Measurements from ENCODE around the gene CLCN7. TPM values are rescaled to one million over a fixed set of nuclear protein-coding genes. Genes with fewer than 3 reads are reported as not detected.

The CLCN7 gene
- total and polyA plus RNA-seq, 2 experiments from 2014 or later: 17.4 to 53.8 TPM

- H3K27ac ChIP-seq (ENCODE audit: low read depth): no peak overlapping the region
- Mint-ChIP-seq H3K4me3 (no peak overlapping the region), H3K4me1 (no peaks in the 10 kb centered on the region; the same call in 2 of the 3 replicates), H3K36me3 (ENCODE audit: low read depth) (peaks cover 15% of the 10 kb centered on the region; the same call in 2 of the 3 replicates), H3K27ac (no peak overlapping the region), H3K9me3 (no peaks in the 10 kb centered on the region), H3K27me3 (ENCODE audit: insufficient read depth, low read depth, poor library complexity) (peaks cover 12% of the 10 kb centered on the region)
- DNase-seq (ENCODE audit: low spot score) (no peak), ATAC-seq (peak; percentile 44; the same call in 1 of the 3 replicates)
- no peaks in the 10 kb centered on the region for H3K79me2 ChIP-seq (replicated peaks; ENCODE audit: insufficient read depth)
- no peaks in the 10 kb centered on the region for H3K9me2 ChIP-seq (ENCODE audit: insufficient read depth)
- no peaks in the 10 kb centered on the region for H3K4me1 ChIP-seq (ENCODE audit: insufficient read depth)
- H3K4me3 ChIP-seq: no peak overlapping the region
- no peaks in the 10 kb centered on the region for H3K36me3 ChIP-seq (ENCODE audit: insufficient read depth)
- no peak overlapping the region for H3K4me2 ChIP-seq
- TF ChIP-seq CREB1 (CRISPR knock-in tag; IDR thresholded peaks at IDR 0.05; ENCODE audit: low read depth) (no peak), CTCF (conservative IDR thresholded peaks at IDR 0.05; ENCODE audit: low read depth in 2 of 2) (peak in 1 of 2 experiments; percentile 39; a peak in 2 of 4 replicates)
- peaks cover 2% of the 10 kb centered on the region; the same call in 1 of the 2 replicates for H4K20me1 ChIP-seq (replicated peaks; ENCODE audit: insufficient read depth)
- no peaks in the 10 kb centered on the region for H3F3A ChIP-seq (replicated peaks; ENCODE audit: low read depth)
- no peak overlapping the region for H2AFZ ChIP-seq
- H3K27me3 ChIP-seq (ENCODE audit: insufficient read depth): no peaks in the 10 kb centered on the region
Measured at GRCh38 chr16:1401061-1401757, 73.6 kb downstream of the CLCN7 start.

- no peaks in the 10 kb centered on the region for H3K9me3 Mint-ChIP-seq
- H3F3A ChIP-seq (replicated peaks; ENCODE audit: low read depth): no peaks in the 10 kb centered on the region
- H3K36me3 ChIP-seq (ENCODE audit: insufficient read depth): no peaks in the 10 kb centered on the region
- no peak overlapping the region for H3K4me3 Mint-ChIP-seq
- H3K27ac ChIP-seq (ENCODE audit: low read depth): no peak overlapping the region
- no peak overlapping the region for H3K4me3 ChIP-seq
- peaks cover 15% of the 10 kb centered on the region; the same call in 2 of the 3 replicates for H3K36me3 Mint-ChIP-seq (ENCODE audit: low read depth)
- H3K9me2 ChIP-seq (ENCODE audit: insufficient read depth): no peaks in the 10 kb centered on the region
- DNase-seq (ENCODE audit: low spot score) (no peak), ATAC-seq (no peak)
- H3K79me2 ChIP-seq (replicated peaks; ENCODE audit: insufficient read depth): no peaks in the 10 kb centered on the region
- H3K4me2 ChIP-seq: no peak overlapping the region
- no peaks in the 10 kb centered on the region; the same call in 1 of the 2 replicates for H4K20me1 ChIP-seq (replicated peaks; ENCODE audit: insufficient read depth)
- no peak overlapping the region for H3K27ac Mint-ChIP-seq
- H3K27me3 ChIP-seq (ENCODE audit: insufficient read depth): no peaks in the 10 kb centered on the region
- no peak overlapping the region for H2AFZ ChIP-seq
- H3K27me3 Mint-ChIP-seq (ENCODE audit: insufficient read depth, low read depth, poor library complexity): peaks cover 12% of the 10 kb centered on the region
- H3K4me1 ChIP-seq (ENCODE audit: insufficient read depth): no peaks in the 10 kb centered on the region
- H3K4me1 Mint-ChIP-seq: no peaks in the 10 kb centered on the region; the same call in 2 of the 3 replicates
- no peak for TF ChIP-seq CTCF (conservative IDR thresholded peaks at IDR 0.05; ENCODE audit: low read depth in 2 of 2)
- no peak for TF ChIP-seq ZNF114 (CRISPR knock-in tag; IDR thresholded peaks at IDR 0.05)
- TF ChIP-seq POLR2AphosphoS5 (IDR thresholded peaks at IDR 0.05; ENCODE audit: low read depth): no peak
- no peak for TF ChIP-seq ETS1 (IDR thresholded peaks at IDR 0.05)
- no peak for TF ChIP-seq CREB1 (CRISPR knock-in tag; IDR thresholded peaks at IDR 0.05; ENCODE audit: low read depth)
- TF ChIP-seq EZH2 (IDR thresholded peaks at IDR 0.05; ENCODE audit: low read depth, unreplicated experiment): no peak
- TF ChIP-seq EZH2phosphoT487 (IDR thresholded peaks at IDR 0.05; ENCODE audit: unreplicated experiment): no peak
- TF ChIP-seq REST (IDR thresholded peaks at IDR 0.05; ENCODE audit: unreplicated experiment): no peak
Measured at GRCh38 chr16:1398826-1399581, 75.8 kb downstream of the CLCN7 start.

All from GM23338 (cell line).